SW480 (cell line): ENCODE data around the gene LCE2D.
"Not testable (repeated sequence)": the region's sequence is repeated elsewhere in the genome, so short reads cannot be mapped to it uniquely, and the experiment has no call there.

ENCODE experiments used
- DNase-seq: peaks from one replicate; pipeline ENCODE4 v3.0.0-alpha.2; 2016; ENCODE audit warnings: low spot score

LCE2D gene, protein sequence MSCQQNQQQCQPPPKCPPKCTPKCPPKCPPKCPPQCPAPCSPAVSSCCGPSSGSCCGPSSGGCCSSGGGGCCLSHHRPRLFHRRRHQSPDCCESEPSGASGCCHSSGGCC

DNA sequence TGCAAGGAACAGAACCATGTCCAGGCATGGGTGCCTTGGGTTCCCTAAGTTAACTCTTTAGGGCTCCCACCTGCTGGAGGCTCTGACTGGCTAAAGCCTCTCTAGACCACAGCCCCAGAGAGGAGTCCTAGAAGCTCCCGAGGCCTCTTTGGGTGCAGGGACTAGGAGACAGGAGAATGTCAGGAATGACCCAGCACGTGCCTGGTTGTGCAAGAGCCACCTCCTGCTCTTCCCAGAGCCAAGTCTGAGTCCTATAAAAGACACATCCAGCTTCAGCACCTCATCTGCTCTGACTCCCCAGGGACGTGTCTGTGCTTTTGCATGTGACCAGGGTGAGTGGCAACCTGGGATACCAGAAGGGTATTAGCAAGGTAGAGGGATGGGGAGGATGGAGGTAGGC is at the start of gene LCE2D:
TSS of gene LCE2D (plus strand) at position 283 of the 400 bp plus-strand sequence. CDS start 726 bp downstream, outside the sequence.
- DNase-seq = no peak

GRCh38 chr1:152613511-152613910 is 49.7 kb upstream of the LCE2D start, which contains the start of gene LCE3B:
Gene LCE3B (plus strand): TSS chr1:152613811. CDS start chr1:152613811, 0 bp downstream.
- no peak for DNase-seq

DNA sequence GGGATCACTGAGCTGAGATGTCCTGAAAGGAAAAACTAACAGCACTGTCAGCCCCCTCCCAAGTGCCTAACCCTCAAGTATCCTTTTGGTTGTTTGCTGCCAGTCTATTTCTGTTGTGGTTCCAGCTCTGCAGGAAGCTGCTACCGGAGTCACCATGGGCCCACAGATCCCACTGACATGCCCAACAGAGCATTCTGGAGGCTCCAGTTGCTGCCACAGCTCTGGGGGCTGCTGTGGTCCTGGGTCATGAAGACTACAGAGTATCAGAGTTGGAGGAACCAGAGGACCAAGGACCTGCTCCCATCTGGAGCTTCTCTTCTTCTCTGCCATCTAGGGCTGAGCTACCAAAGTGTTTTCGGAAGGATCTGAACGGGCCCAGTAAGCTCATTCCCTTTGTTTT is 41.2 kb upstream of the LCE2D start:
- DNase-seq = no peak

DNA sequence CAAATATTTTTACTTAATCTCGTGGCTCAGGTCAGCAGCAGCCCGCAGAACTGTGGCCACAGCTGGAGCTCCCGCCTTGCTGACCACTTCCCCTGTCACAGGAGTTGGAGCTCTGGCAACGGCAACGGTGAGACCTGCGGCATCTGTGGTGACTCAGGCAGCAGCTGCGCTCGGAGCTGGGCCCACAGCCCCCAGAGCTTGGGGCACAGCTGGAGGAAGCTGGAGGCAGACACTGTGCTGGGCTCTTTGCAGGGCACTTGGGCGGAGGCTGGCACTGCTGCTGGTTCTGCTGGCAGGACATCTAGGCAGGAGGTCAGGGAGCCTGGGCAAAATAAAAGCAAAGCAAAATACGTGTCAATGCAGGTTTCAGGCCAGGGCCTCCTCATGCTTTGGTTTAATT is 40.4 kb upstream of the LCE2D start, which contains the start of gene LCE3A:
TSS of gene LCE3A (minus strand) at position 301 of the 400 bp plus-strand sequence. CDS start at position 301, 0 bp downstream.
- peak; percentile 26 for DNase-seq

DNA sequence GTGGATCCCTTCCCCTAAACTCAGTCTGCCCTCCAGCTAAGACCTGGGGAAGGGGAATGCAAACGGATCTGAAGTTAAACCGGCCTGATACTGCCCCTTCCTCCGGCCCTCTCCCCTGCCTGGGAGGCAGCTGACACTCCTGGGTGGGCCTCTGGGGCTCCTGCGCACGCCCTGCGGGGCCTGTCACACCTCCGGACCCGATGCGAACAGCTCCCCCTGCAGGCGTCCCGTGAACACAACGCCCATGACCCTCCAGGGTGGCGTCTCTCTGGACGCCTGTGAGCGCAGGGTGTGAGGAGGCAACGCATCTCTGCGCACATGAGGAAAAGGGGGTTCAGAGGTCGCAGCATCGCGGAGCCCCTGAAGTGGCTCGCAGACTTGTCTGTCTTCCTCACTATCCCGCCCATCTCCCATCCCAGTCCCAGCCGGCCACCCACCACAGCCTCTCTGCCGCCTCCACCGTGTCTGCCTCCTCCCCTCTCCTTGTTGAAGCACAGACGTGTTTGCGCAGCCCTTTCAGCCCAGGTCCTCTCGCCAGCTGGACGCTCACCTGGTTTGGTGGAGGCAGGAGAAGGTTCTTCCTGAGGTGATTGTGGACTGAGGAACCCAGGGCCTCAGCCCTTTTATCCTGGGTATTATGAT is 39.9 kb upstream of the LCE2D start:
- DNase-seq = no peak

GRCh38 chr1:152626744-152627143 is 36.4 kb upstream of the LCE2D start:
- no peak for DNase-seq

DNA sequence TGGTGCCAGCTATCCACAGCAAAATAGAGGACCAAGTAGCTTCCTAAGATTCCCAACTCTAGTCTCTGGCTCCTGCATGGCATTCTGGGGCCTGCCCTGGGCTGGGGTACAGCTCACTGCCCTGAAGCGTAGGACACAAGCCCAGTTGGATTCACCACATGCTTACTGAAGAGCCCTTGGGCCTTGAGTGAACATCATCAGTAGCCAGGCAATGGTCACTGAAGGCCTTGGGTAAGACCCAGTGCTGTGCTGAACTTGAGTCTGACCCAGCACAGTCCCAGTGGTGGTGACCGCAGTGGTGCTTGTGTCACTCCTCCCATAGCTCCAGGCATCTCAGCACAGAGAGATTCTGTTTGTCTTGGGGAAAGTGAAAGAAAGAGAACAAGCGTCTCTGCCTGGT is 32.6 kb upstream of the LCE2D start:
- no peak for DNase-seq

- DNase-seq = no peak
Observed at GRCh38 chr1:152640351-152640750, 22.8 kb upstream of the LCE2D start.

- no peak for DNase-seq
Observed at GRCh38 chr1:152643945-152644344, 19.2 kb upstream of the LCE2D start.

DNA sequence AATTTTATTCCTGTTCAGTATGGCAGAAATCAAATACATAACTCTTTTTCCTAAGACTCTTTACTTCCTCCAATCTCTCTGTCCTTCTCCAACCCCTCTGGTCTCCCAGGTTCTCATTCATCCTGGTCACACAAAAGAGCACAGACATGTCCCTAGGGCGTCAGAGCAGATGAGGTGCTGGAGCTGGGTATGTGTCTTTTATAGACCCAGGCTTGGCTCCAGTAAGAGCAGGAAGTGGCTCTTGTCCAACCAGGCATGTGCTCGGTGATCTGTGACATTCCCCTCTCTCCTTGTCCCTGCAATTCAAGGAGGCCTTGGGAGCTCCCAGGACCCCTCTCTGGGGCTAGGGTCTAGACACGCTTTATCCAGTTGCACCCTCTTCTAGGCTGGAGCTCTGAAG is 18.0 kb upstream of the LCE2D start:
- DNase-seq = no peak

- DNase-seq = no peak
Observed at GRCh38 chr1:152646656-152647055, 16.5 kb upstream of the LCE2D start.

DNA sequence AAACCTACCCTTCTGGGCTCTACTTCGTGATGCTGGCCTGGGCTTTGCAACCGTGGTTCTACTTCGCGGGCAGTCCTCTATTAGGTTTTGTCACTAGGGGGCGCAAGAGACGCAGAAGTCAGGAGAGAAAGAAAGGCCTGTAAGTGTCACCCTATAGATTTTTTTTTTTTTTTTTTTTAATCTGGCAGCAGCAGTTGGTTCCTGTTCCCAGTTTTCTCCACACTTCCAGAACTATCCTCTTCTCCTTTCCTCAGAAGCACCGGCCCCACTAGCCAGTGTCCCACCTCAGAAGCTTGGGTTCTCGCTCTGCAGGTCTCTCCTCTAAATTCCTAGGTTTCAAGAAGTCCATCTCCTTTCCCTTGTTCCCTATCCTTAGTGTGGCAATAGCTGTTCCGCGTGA is 9.1 kb upstream of the LCE2D start:
- DNase-seq = peak; percentile 50

- DNase-seq = no peak
Observed at GRCh38 chr1:152656459-152656858, 6.7 kb upstream of the LCE2D start.

- DNase-seq = no peak
Observed at GRCh38 chr1:152657677-152658076, 5.5 kb upstream of the LCE2D start.

DNA sequence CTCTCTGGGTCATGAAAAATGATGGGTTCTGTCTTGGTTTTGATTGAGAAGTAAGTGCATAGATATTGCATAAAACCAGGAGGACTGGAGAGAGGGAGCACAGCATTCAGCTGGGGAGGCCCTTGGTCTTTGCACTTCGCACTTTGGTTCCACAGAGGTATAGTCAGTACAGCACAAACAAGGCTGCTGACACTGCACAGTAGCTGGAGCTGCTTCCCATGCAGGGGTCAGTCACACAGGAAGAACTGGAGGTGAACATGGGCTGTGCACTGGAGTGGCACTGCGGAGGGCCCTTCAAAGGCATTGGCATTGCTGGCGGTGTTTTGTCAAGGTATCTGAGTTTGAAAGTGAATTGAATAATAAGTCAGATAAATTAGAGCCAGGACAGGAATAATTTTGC is 4.5 kb upstream of the LCE2D start:
- DNase-seq = no peak

DNA sequence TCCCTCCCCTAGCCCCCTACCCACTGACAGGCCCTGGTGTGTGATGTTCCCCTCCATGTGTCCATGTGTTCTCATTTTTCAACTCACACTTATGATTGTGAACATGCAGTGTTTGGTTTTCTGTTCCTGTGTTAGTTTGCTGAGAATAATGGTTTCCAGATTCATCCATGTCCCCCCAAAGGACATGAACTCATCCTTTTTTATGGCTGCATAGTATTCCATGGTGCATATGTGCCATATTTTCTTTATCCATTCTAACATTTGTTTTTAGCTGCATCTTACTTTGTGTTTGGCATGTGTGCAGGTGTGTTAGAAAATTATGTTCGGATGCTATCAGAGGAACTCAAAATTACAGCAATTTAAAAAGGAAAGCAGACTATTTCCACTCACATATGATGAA is 3.0 kb downstream of the LCE2D start:
- not testable (repeated sequence) for DNase-seq

DNA sequence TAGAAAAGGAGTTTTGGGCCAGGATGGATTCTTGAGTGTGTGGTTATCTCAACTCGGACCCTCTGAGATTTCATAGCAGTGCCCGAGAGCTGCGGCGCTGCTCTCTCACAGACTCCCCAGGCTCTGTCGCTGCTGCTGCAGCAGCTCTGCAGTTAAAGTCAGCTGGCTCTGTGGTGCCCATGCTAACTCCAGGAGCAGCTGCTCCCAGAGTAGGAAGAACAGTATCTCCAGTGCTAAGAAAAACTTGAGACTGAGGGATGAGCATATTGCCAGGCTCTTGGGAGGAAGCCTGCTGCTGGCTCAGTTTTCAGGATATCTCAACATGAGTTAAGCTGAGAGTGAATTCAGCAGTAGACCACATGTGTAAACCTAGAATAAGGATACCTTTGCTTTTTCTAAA is 4.5 kb downstream of the LCE2D start:
- DNase-seq = no peak

- no peak for DNase-seq
Observed at GRCh38 chr1:152673016-152673415, 9.8 kb downstream of the LCE2D start.

DNA sequence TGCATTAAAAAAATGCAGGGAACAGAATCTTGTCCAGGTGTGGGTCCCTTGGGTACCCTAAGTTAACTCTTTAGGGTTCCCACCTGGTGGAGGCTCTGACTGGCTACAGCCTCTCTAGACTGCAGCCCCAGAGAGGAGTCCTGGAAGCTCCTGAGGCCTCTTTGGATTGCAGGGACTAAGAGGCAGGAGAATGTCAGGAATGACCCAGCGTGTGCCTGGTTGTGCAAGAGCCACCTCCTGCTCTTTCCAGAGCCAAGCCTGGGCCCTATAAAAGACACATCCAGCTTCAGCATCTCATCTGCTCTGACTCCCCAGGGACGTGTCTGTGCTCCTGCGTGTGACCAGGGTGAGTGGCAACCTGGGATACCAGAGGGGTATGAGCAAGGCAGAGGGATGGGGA is 11.8 kb downstream of the LCE2D start, which contains the start of gene LCE2C:
TSS of gene LCE2C (plus strand) at position 297 of the 400 bp plus-strand sequence. CDS start 737 bp downstream, outside the sequence.
- DNase-seq = not testable (repeated sequence)

GRCh38 chr1:152679459-152679858 is 16.3 kb downstream of the LCE2D start:
- no peak for DNase-seq

- no peak for DNase-seq
Observed at GRCh38 chr1:152681616-152682015, 18.4 kb downstream of the LCE2D start.

DNA sequence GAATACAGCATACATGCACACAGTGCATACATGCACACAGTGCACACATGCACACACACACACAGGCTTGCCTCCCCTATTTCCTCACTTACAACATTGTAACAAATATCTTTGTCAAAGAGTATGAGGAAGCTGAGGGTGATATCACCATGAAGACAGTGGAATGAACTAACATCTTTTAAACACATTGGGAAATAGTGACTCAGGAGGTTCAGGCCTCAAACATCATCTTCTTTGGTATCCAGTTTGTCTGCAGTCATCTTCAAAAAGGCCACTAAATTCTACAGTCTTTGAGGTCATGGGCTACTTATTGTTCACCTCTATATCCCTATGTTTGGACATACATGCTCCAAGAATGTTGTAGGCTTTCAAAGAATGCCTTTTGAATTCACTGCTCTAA is 20.7 kb downstream of the LCE2D start:
- no peak for DNase-seq

GRCh38 chr1:152685823-152686222 is 22.6 kb downstream of the LCE2D start, which contains the start of gene LCE2B:
Gene LCE2B (plus strand): TSS chr1:152686123. CDS start chr1:152686844, 721 bp downstream.
- DNase-seq = not testable (repeated sequence)
